ENCODE data around the gene MON2.

MON2 gene

GRCh38 chr12:62536546-62536945 lies 69.9 kb downstream of the MON2 start:
- no peak for TF ChIP-seq SIN3A (IDR thresholded peaks at IDR 0.05; ENCODE audit: borderline replicate concordance, insufficient read depth, low read length)
- TF ChIP-seq FOXP2 (optimal IDR thresholded peaks at IDR 0.05; ENCODE audit: borderline replicate concordance, extremely low read depth, extremely low read length, insufficient read depth) = no peak
- no peak for TF ChIP-seq TAF1 (IDR thresholded peaks at IDR 0.05; ENCODE audit: borderline replicate concordance, insufficient read depth, low read length)
- TF ChIP-seq REST (IDR thresholded peaks at IDR 0.05; ENCODE audit: insufficient read depth in 1 of 2, low read depth in 2 of 2, low read length in 2 of 2) = no peak
- no peak for TF ChIP-seq POLR2AphosphoS5 (IDR thresholded peaks at IDR 0.05; ENCODE audit: low read depth, low read length)

DNA sequence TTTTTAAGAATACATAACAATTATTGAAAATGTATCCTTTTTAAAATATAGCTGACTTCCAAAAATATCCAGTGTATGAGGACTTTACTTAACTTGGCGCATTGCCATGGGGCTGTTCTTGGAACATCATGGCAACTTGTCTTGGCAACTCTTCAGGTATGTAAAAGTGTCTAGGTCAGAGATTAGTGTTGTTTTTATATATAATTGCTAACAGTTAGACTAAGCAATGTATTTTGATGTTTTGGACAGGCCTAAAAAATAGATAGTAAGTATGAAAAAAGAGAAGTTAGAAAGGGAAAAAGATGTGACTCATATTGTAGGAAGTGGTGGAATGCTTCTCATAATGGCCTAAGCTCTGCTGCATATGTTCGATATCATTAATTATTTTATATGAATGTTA lies 70.9 kb downstream of the MON2 start:
- TF ChIP-seq SIN3A (IDR thresholded peaks at IDR 0.05; ENCODE audit: borderline replicate concordance, insufficient read depth, low read length) (no peak), REST (IDR thresholded peaks at IDR 0.05; ENCODE audit: insufficient read depth in 1 of 2, low read depth in 2 of 2, low read length in 2 of 2) (no peak), TAF1 (IDR thresholded peaks at IDR 0.05; ENCODE audit: borderline replicate concordance, insufficient read depth, low read length) (no peak), FOXP2 (optimal IDR thresholded peaks at IDR 0.05; ENCODE audit: borderline replicate concordance, extremely low read depth, extremely low read length, insufficient read depth) (no peak), POLR2AphosphoS5 (IDR thresholded peaks at IDR 0.05; ENCODE audit: low read depth, low read length) (no peak)

DNA sequence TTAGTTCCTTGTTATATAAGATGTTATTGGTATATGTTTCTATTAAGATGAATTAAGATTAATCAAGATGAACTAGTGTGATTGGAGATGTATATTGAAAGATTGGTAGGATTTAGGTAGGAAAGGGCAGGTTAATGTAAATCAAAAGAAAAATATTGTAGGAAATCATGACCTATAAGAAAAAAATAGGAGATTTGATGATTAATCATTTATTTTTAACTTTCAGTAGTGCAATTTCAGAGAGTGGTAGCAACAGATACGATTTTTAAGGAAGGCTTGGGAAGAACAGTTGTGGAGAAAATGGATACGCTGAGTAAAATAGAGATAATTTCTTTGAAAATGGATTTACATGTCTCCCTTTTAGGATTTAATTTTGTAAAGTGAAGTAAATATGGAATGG lies 73.7 kb downstream of the MON2 start:
- no peak for TF ChIP-seq REST (IDR thresholded peaks at IDR 0.05; ENCODE audit: insufficient read depth in 1 of 2, low read depth in 2 of 2, low read length in 2 of 2)

- TF ChIP-seq TAF1 (IDR thresholded peaks at IDR 0.05; ENCODE audit: borderline replicate concordance, insufficient read depth, low read length) (no peak), REST (IDR thresholded peaks at IDR 0.05; ENCODE audit: insufficient read depth in 1 of 2, low read depth in 2 of 2, low read length in 2 of 2) (no peak), SIN3A (IDR thresholded peaks at IDR 0.05; ENCODE audit: borderline replicate concordance, insufficient read depth, low read length) (no peak), POLR2AphosphoS5 (IDR thresholded peaks at IDR 0.05; ENCODE audit: low read depth, low read length) (no peak), FOXP2 (optimal IDR thresholded peaks at IDR 0.05; ENCODE audit: borderline replicate concordance, extremely low read depth, extremely low read length, insufficient read depth) (no peak)
Measured at GRCh38 chr12:62542814-62543213, 76.2 kb downstream of the MON2 start.

DNA sequence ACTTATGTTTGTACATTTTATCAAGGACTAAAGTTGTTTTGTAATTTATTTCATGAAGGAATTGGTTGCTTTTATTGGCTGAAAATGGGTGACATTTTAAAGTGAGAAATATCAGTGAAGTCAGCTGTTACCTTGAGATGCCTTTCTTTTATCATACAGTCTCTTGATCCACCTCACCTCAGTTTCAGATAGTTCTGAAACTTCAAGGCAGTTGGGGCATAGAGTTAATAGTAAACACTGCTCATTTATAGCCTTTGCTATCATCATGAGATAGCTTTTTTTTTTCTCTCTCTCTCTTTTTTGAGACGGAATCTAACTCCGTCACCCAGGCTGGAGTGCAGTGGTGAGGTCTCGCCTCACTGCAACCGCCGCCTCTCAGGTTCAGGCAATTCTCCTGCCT lies 76.7 kb downstream of the MON2 start:
- no peak for TF ChIP-seq POLR2AphosphoS5 (IDR thresholded peaks at IDR 0.05; ENCODE audit: low read depth, low read length)
- no peak for TF ChIP-seq REST (IDR thresholded peaks at IDR 0.05; ENCODE audit: insufficient read depth in 1 of 2, low read depth in 2 of 2, low read length in 2 of 2)
- no peak for TF ChIP-seq FOXP2 (optimal IDR thresholded peaks at IDR 0.05; ENCODE audit: borderline replicate concordance, extremely low read depth, extremely low read length, insufficient read depth)
- TF ChIP-seq SIN3A (IDR thresholded peaks at IDR 0.05; ENCODE audit: borderline replicate concordance, insufficient read depth, low read length) = no peak
- no peak for TF ChIP-seq TAF1 (IDR thresholded peaks at IDR 0.05; ENCODE audit: borderline replicate concordance, insufficient read depth, low read length)

Data from PFSK-1 (cell line).